IMR-90 (cell line): ENCODE results near the gene MARK4. TPM values are rescaled to one million over a fixed set of nuclear protein-coding genes. Genes with fewer than 3 reads are reported as not detected.

Experiments used
- ATAC-seq: fragments of 200-7000 bp; cut with Tn5 transposase; 2 replicates; pipeline ENCODE4 v1.9.1; 2020; ENCODE audit warnings: low read depth, mild to moderate bottlenecking, moderate library complexity
- BruUV-seq: library from RNA; stranded (reverse); fragments of 400-500 nt; replicated peaks from 2 replicates; lab custom pipeline; 2021; lab: Mats Ljungman, UMichigan
- CTCF ChIA-PET: fragments of 300-600 bp; formaldehyde crosslinking; extraction: SDS; loops from one replicate; lab custom pipeline; 2021; ENCODE audit warnings: antibody characterized with exemption; lab: Yijun Ruan, JAX
- POLR2A ChIA-PET: fragments of 300-600 bp; sonication (Branson Sonifier 250); formaldehyde crosslinking; loops from one replicate; lab custom pipeline; 2022; ENCODE audit warnings: antibody characterized with exemption; ENCODE audit not compliant: unreplicated experiment; lab: Charles Lee
- DNase-seq: peaks from one replicate; pipeline ENCODE4 v3.0.0; 2013
- H2AFZ ChIP-seq: replicated peaks from 2 replicates; pipeline ENCODE3; 2013; ENCODE audit warnings: low read length, mild to moderate bottlenecking; ENCODE audit not compliant: poor library complexity
- H2AK5ac ChIP-seq: 2 replicates; pipeline ENCODE4 v1.6.1; 2013; ENCODE audit warnings: low read depth, low read length, inconsistent platforms
- H2AK9ac ChIP-seq: replicated peaks from 2 replicates; pipeline ENCODE3; 2013; ENCODE audit warnings: mild to moderate bottlenecking, low read depth, low read length, moderate library complexity; ENCODE audit not compliant: poor library complexity
- H2BK120ac ChIP-seq: 2 replicates; pipeline ENCODE4 v1.6.1; 2013; ENCODE audit warnings: low read depth, low read length, inconsistent platforms
- H2BK15ac ChIP-seq: 3 replicates; pipeline ENCODE4 v1.6.1; 2013; ENCODE audit warnings: low read depth, low read length, inconsistent platforms
- H2BK20ac ChIP-seq: 2 replicates; pipeline ENCODE4 v1.6.1; 2013; ENCODE audit warnings: low read depth, mild to moderate bottlenecking, inconsistent platforms, low read length, moderate library complexity
- H2BK5ac ChIP-seq: 2 replicates; pipeline ENCODE4 v1.6.1; 2013; ENCODE audit warnings: mild to moderate bottlenecking, low read depth, low read length, inconsistent platforms; ENCODE audit not compliant: poor library complexity, severe bottlenecking
- H3K14ac ChIP-seq: replicated peaks from 2 replicates; pipeline ENCODE4 v1.6.1; 2013; ENCODE audit warnings: low read depth, low read length, inconsistent platforms
- H3K18ac ChIP-seq: 2 replicates; pipeline ENCODE4 v1.6.1; 2013; ENCODE audit warnings: low read depth, low read length, control low read depth
- H3K23ac ChIP-seq: 2 replicates; pipeline ENCODE4 v1.6.1; 2013; ENCODE audit warnings: low read depth, low read length, inconsistent platforms
- H3K27ac ChIP-seq: 2 replicates; pipeline ENCODE4 v1.5.1; 2013; ENCODE audit warnings: mild to moderate bottlenecking, control low read depth, low read length; ENCODE audit not compliant: insufficient read depth
- H3K27me3 ChIP-seq: 2 replicates; pipeline ENCODE4 v1.6.1; 2013; ENCODE audit warnings: low read length; ENCODE audit not compliant: control insufficient read depth, insufficient read depth
- H3K36me3 ChIP-seq: 2 replicates; pipeline ENCODE4 v1.6.1; 2013; ENCODE audit warnings: low read length, mixed read lengths; ENCODE audit not compliant: control insufficient read depth, insufficient read depth
- H3K4ac ChIP-seq: 2 replicates; pipeline ENCODE4 v1.6.1; 2013; ENCODE audit warnings: low read depth, low read length, inconsistent platforms
- H3K4me1 ChIP-seq: 2 replicates; pipeline ENCODE4 v1.6.1; 2013; ENCODE audit warnings: low read length, mixed read lengths; ENCODE audit not compliant: control insufficient read depth, insufficient read depth
- H3K4me2 ChIP-seq: 2 replicates; pipeline ENCODE4 v1.6.1; 2013; ENCODE audit warnings: low read depth, mild to moderate bottlenecking, control low read depth, low read length, moderate library complexity
- H3K4me3 ChIP-seq: 2 replicates; pipeline ENCODE4 v1.5.1; 2013; ENCODE audit warnings: low read depth, mild to moderate bottlenecking, control low read depth, low read length, moderate library complexity; ENCODE audit not compliant: insufficient read depth
- H3K56ac ChIP-seq: 2 replicates; pipeline ENCODE4 v1.6.1; 2013; ENCODE audit warnings: low read length, inconsistent platforms; ENCODE audit not compliant: insufficient read depth; ENCODE audit errors: extremely low read depth
- H3K79me1 ChIP-seq, 2 experiments: 2 replicates each; pipeline ENCODE4 v1.6.1; 2013; ENCODE audit warnings: low read length in 2 of 2, inconsistent platforms in 1 of 2, low read depth in 1 of 2
- H3K9ac ChIP-seq: 2 replicates; pipeline ENCODE4 v1.6.1; 2013; ENCODE audit warnings: low read depth, low read length, control low read depth
- H3K9me1 ChIP-seq: 2 replicates; pipeline ENCODE4 v1.6.1; 2013; ENCODE audit warnings: low read length, inconsistent platforms; ENCODE audit not compliant: insufficient read depth
- H3K9me3 ChIP-seq: 2 replicates; pipeline ENCODE4 v1.6.1; 2013; ENCODE audit warnings: low read length; ENCODE audit not compliant: control insufficient read depth, insufficient read depth
- H4K20me1 ChIP-seq: 2 replicates; pipeline ENCODE4 v1.6.1; 2013; ENCODE audit warnings: low read length, inconsistent platforms; ENCODE audit not compliant: insufficient read depth
- H4K5ac ChIP-seq: 2 replicates; pipeline ENCODE4 v1.6.1; 2013; ENCODE audit warnings: mild to moderate bottlenecking, low read depth, low read length, control low read depth
- H4K8ac ChIP-seq, 2 experiments: 2 replicates each; pipeline ENCODE4 v1.6.1; 2013; ENCODE audit warnings: low read depth in 2 of 2, low read length in 2 of 2, control low read depth in 1 of 2, inconsistent platforms in 1 of 2
- H4K91ac ChIP-seq: 2 replicates; pipeline ENCODE4 v1.6.1; 2013; ENCODE audit warnings: low read depth, low read length, inconsistent platforms; ENCODE audit not compliant: insufficient read depth
- CEBPB ChIP-seq: IDR thresholded peaks from 2 replicates; pipeline ENCODE4 v1.6.1; 2012; ENCODE audit warnings: low read depth, low read length, improper control_type of control experiment
- CHD1 ChIP-seq: IDR thresholded peaks from 2 replicates; pipeline ENCODE4 v1.6.1; 2012; ENCODE audit warnings: low read depth, low read length, improper control_type of control experiment
- FOS ChIP-seq: fragments of 150-350 bp; IDR thresholded peaks from 2 replicates; pipeline ENCODE4 v1.6.1; 2016; ENCODE audit warnings: low read depth, low read length
- MAFK ChIP-seq: IDR thresholded peaks from 2 replicates; pipeline ENCODE4 v1.6.1; 2012; ENCODE audit warnings: low read depth, low read length, improper control_type of control experiment
- MAZ ChIP-seq: IDR thresholded peaks from 2 replicates; pipeline ENCODE4 v1.6.1; 2012; ENCODE audit warnings: low read depth, mild to moderate bottlenecking, low read length, improper control_type of control experiment, moderate library complexity, borderline replicate concordance
- MXI1 ChIP-seq: IDR thresholded peaks from 2 replicates; pipeline ENCODE4 v1.6.1; 2012; ENCODE audit warnings: low read depth, mild to moderate bottlenecking, low read length, moderate library complexity, borderline replicate concordance
- NFE2L2 ChIP-seq: fragments of 150-350 bp; IDR thresholded peaks from 2 replicates; pipeline ENCODE4 v1.6.1; 2016; ENCODE audit warnings: low read depth, mild to moderate bottlenecking, low read length
- POLR2A ChIP-seq: IDR thresholded peaks from 2 replicates; pipeline ENCODE4 v1.6.1; 2012; ENCODE audit warnings: mild to moderate bottlenecking, low read depth, low read length
- RAD21 ChIP-seq: IDR thresholded peaks from 2 replicates; pipeline ENCODE4 v1.6.1; 2012; ENCODE audit warnings: low read length, improper control_type of control experiment
- RCOR1 ChIP-seq: IDR thresholded peaks from 2 replicates; pipeline ENCODE4 v1.6.1; 2012; ENCODE audit warnings: mild to moderate bottlenecking, low read length, improper control_type of control experiment; ENCODE audit not compliant: insufficient replicate concordance
- SMC3 ChIP-seq: fragments of 150-350 bp; IDR thresholded peaks from 2 replicates; pipeline ENCODE4 v1.6.1; 2016; ENCODE audit warnings: low read depth, mild to moderate bottlenecking, antibody characterized with exemption, low read length, moderate library complexity
- WGBS, 2 experiments: methylation state at CpG; one replicate each; pipeline versions ENCODE4 v1.1.5 to v1.1.7; 2013; ENCODE audit warnings: missing lambda C conversion rate in 2 of 2; ENCODE audit not compliant: insufficient read length in 1 of 2; ENCODE audit errors: extremely low coverage in 2 of 2; 5-methylcytosine and 5-hydroxymethylcytosine counted together
- dilution Hi-C: fragments of 300-500 bp; cut with HindIII; formaldehyde crosslinking; loops from one replicate; pipeline ENCODE4 v1.14.3; 2018; ENCODE audit warnings: low sequenced_read_pairs; ENCODE audit not compliant: unreplicated experiment
- in situ Hi-C: fragments of 300-500 bp; cut with MboI; formaldehyde crosslinking; loops from 3 replicates; pipeline ENCODE4 v1.14.3; 2019; ENCODE audit warnings: low sequenced_read_pairs, inconsistent platforms, mixed read lengths
- intact Hi-C: fragments of 100-400 bp; cut with micrococcal nuclease; formaldehyde crosslinking; loops from 2 replicates; pipeline ENCODE4 v1.10.0; 2022
- polyA plus RNA-seq, 3 experiments: library from polyadenylated mRNA; depleted of rRNA; stranded (reverse); fragments of >200 nt; gene quantifications; 2 replicates each; pipeline ENCODE4 v1.2.3, GENCODE V29; 2012; ENCODE audit warnings: low replicate concordance in 1 of 3
- total RNA-seq: library from RNA; depleted of rRNA; stranded (reverse); fragments of >200 nt; gene quantifications from 2 replicates; pipeline ENCODE4 v1.2.3, GENCODE V29; 2012
- TF ChIP-seq, protein P1 (sequence below): fragments of 150-350 bp; IDR thresholded peaks from 2 replicates; pipeline ENCODE4 v1.6.1; 2017; ENCODE audit warnings: mild to moderate bottlenecking, antibody characterized with exemption, low read length, low read depth
- TF ChIP-seq, protein P2 (sequence below): conservative IDR thresholded peaks from 2 replicates; pipeline ENCODE4 v1.5.1; 2012; ENCODE audit warnings: mild to moderate bottlenecking, low read depth, low read length, improper control_type of control experiment
- TF ChIP-seq, protein P3 (sequence below): fragments of 150-350 bp; IDR thresholded peaks from 2 replicates; pipeline ENCODE4 v1.6.1; 2016; ENCODE audit warnings: low read depth, mild to moderate bottlenecking, low read length, moderate library complexity, borderline replicate concordance

The MARK4 gene
- total and polyA plus RNA-seq, 2 of the 4 experiments (the other 2 are of a cell fraction) = 11.3 to 20.7 TPM

- Histone ChIP-seq H3K4ac (no peak overlapping the region), H3K4me1 (no peaks in the 10 kb centered on the region), H3K4me3 (no peak overlapping the region), H4K5ac (no peak overlapping the region), H3K9ac (no peak overlapping the region), H3K23ac (no peak overlapping the region), H3K9me3 (no peaks in the 10 kb centered on the region), H2AK9ac (no peak overlapping the region), H3K27ac (no peak overlapping the region), H3K4me2 (no peak overlapping the region), H3K36me3 (peaks cover 44% of the 10 kb centered on the region), H4K91ac (no peak overlapping the region), H3K9me1 (0 out of 2 replicates have a peak, but pooled peaks cover 3% of the 10 kb centered on the region), H2AFZ (no peak overlapping the region), H2AK5ac (no peak overlapping the region), H3K56ac (no peak overlapping the region), H4K8ac (no peak overlapping the region), H3K18ac (no peak overlapping the region), H2BK15ac (no peak overlapping the region), H3K79me1 (0 out of 4 replicates have a peak, but pooled peaks cover 0 to 5% of the 10 kb centered on the region in 2 experiments), H3K14ac (no peak overlapping the region), H4K20me1 (peaks cover 3% of the 10 kb centered on the region; the same call in 1 of the 2 replicates), H2BK5ac (no peak overlapping the region), H2BK120ac (no peak overlapping the region), H3K27me3 (no peaks in the 10 kb centered on the region), H2BK20ac (no peak overlapping the region)
- dilution Hi-C loops (no loop called here), in situ Hi-C loops (no loop called here), intact Hi-C loops (no loop called here)
- no peak for TF ChIP-seq RAD21
- TF ChIP-seq FOS = no peak
- TF ChIP-seq NFE2L2 = peak; percentile 86
- TF ChIP-seq MXI1 = no peak
- no peak for TF ChIP-seq RCOR1
- TF ChIP-seq CHD1 = no peak
- TF ChIP-seq, protein P1, sequence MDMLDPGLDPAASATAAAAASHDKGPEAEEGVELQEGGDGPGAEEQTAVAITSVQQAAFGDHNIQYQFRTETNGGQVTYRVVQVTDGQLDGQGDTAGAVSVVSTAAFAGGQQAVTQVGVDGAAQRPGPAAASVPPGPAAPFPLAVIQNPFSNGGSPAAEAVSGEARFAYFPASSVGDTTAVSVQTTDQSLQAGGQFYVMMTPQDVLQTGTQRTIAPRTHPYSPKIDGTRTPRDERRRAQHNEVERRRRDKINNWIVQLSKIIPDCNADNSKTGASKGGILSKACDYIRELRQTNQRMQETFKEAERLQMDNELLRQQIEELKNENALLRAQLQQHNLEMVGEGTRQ = no peak
- no peak for TF ChIP-seq CEBPB
- no peak for TF ChIP-seq MAZ
- TF ChIP-seq, protein P2, sequence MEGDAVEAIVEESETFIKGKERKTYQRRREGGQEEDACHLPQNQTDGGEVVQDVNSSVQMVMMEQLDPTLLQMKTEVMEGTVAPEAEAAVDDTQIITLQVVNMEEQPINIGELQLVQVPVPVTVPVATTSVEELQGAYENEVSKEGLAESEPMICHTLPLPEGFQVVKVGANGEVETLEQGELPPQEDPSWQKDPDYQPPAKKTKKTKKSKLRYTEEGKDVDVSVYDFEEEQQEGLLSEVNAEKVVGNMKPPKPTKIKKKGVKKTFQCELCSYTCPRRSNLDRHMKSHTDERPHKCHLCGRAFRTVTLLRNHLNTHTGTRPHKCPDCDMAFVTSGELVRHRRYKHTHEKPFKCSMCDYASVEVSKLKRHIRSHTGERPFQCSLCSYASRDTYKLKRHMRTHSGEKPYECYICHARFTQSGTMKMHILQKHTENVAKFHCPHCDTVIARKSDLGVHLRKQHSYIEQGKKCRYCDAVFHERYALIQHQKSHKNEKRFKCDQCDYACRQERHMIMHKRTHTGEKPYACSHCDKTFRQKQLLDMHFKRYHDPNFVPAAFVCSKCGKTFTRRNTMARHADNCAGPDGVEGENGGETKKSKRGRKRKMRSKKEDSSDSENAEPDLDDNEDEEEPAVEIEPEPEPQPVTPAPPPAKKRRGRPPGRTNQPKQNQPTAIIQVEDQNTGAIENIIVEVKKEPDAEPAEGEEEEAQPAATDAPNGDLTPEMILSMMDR = no peak
- TF ChIP-seq POLR2A = no peak
- TF ChIP-seq SMC3 = no peak
- TF ChIP-seq, protein P3, sequence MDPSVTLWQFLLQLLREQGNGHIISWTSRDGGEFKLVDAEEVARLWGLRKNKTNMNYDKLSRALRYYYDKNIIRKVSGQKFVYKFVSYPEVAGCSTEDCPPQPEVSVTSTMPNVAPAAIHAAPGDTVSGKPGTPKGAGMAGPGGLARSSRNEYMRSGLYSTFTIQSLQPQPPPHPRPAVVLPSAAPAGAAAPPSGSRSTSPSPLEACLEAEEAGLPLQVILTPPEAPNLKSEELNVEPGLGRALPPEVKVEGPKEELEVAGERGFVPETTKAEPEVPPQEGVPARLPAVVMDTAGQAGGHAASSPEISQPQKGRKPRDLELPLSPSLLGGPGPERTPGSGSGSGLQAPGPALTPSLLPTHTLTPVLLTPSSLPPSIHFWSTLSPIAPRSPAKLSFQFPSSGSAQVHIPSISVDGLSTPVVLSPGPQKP = no peak
- TF ChIP-seq MAFK = peak; percentile 62
- ChIA-PET POLR2A (no interaction called here), CTCF (no interaction called here)
- no peak for DNase-seq
- WGBS, 2 experiments = 100% methylated on average over 1 of the region's 7 CpGs; no CpG with 5 or more reads in 1 of the 2 experiments
- no peak for ATAC-seq
- no TSS peak for BruUV-seq
These were observed 32.5 kb downstream of the MARK4 start for GRCh38 chr19:45283443-45284033.
